Measurements from ENCODE around the gene TMEM108. TPM values are rescaled to one million over a fixed set of nuclear protein-coding genes. Genes with fewer than 3 reads are reported as not detected.

TMEM108 gene
- total and polyA plus RNA-seq, 2 of the 4 experiments (the other 2 are of a cell fraction) = 0.18 to 2.2 TPM

DNA sequence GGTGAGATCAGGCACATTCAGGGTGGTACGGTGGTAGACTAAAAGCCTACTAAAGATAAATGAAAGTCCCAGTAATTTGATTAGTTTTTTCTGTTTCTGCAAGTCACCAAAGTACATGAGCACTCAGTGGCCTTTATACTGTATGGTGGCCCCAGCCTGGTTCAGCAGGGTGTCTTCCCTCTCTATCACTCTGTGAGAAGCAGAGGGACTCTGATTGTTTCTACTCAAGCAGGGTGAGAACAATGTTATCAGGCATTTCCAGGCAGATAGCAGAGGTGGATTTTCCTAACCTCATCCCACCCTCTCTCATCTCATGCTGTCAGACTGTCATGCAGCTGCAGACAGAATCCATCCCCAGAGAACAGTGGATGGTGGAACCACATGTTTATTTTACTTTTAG, 290.2 kb downstream of the TMEM108 start:
- Histone ChIP-seq H3K9me1 (ENCODE audit: insufficient read depth, low read length) (no peaks in the 10 kb centered on the region), H3K4me2 (ENCODE audit: low read depth, low read length) (no peak overlapping the region), H3K4me3 (ENCODE audit: insufficient read depth, low read depth, low read length) (no peak overlapping the region), H3K4ac (ENCODE audit: low read depth, low read length) (no peak overlapping the region), H2AFZ (replicated peaks; ENCODE audit: low read length, poor library complexity) (no peak overlapping the region), H3K18ac (ENCODE audit: low read depth, low read length) (no peak overlapping the region), H2AK5ac (ENCODE audit: low read depth, low read length) (no peak overlapping the region), H3K9me3 (ENCODE audit: control insufficient read depth, insufficient read depth, low read length) (no peaks in the 10 kb centered on the region), H3K14ac (replicated peaks; ENCODE audit: low read depth, low read length) (no peak overlapping the region), H2BK15ac (ENCODE audit: low read depth, low read length) (no peak overlapping the region), H3K56ac (ENCODE audit: extremely low read depth, insufficient read depth, low read length) (no peak overlapping the region), H3K4me1 (ENCODE audit: control insufficient read depth, insufficient read depth, low read length) (no peaks in the 10 kb centered on the region), H3K9ac (ENCODE audit: low read depth, low read length) (no peak overlapping the region), H2BK120ac (ENCODE audit: low read depth, low read length) (no peak overlapping the region), H2BK20ac (ENCODE audit: low read depth, low read length) (no peak overlapping the region), H4K91ac (ENCODE audit: insufficient read depth, low read depth, low read length) (no peak overlapping the region), H2BK5ac (ENCODE audit: low read depth, low read length, poor library complexity, severe bottlenecking) (no peak overlapping the region), H4K8ac (ENCODE audit: low read depth in 2 of 2, low read length in 2 of 2) (no peak overlapping the region), H4K5ac (ENCODE audit: low read depth, low read length) (no peak overlapping the region), H4K20me1 (ENCODE audit: insufficient read depth, low read length) (no peaks in the 10 kb centered on the region), H3K79me1 (ENCODE audit: low read depth in 1 of 2, low read length in 2 of 2) (no peaks in the 10 kb centered on the region), H3K23ac (ENCODE audit: low read depth, low read length) (no peak overlapping the region), H3K27me3 (ENCODE audit: control insufficient read depth, insufficient read depth, low read length) (no peaks in the 10 kb centered on the region), H2AK9ac (replicated peaks; ENCODE audit: low read depth, low read length, poor library complexity) (no peak overlapping the region), H3K27ac (ENCODE audit: insufficient read depth, low read length) (no peak overlapping the region), H3K36me3 (ENCODE audit: control insufficient read depth, insufficient read depth, low read length) (no peaks in the 10 kb centered on the region)
- BruUV-seq (replicated peaks) = no TSS peak
- in situ Hi-C loops (cut with MboI; ENCODE audit: low sequenced_read_pairs) = no loop called here
- CTCF ChIA-PET = no interaction called here
- POLR2A ChIA-PET (ENCODE audit: unreplicated experiment) = no interaction called here
- intact Hi-C loops (cut with micrococcal nuclease) = no loop called here
- dilution Hi-C loops (cut with HindIII; ENCODE audit: low sequenced_read_pairs, unreplicated experiment) = no loop called here
- DNase-seq (no peak), ATAC-seq (ENCODE audit: low read depth) (no peak)
- TF ChIP-seq FOS (IDR thresholded peaks at IDR 0.05; ENCODE audit: low read depth, low read length) = no peak
- no peak for TF ChIP-seq SMC3 (IDR thresholded peaks at IDR 0.05; ENCODE audit: low read depth, low read length)
- TF ChIP-seq CHD1 (IDR thresholded peaks at IDR 0.05; ENCODE audit: low read depth, low read length) = no peak
- no peak for TF ChIP-seq MAFK (IDR thresholded peaks at IDR 0.05; ENCODE audit: low read depth, low read length)
- TF ChIP-seq, protein P1, sequence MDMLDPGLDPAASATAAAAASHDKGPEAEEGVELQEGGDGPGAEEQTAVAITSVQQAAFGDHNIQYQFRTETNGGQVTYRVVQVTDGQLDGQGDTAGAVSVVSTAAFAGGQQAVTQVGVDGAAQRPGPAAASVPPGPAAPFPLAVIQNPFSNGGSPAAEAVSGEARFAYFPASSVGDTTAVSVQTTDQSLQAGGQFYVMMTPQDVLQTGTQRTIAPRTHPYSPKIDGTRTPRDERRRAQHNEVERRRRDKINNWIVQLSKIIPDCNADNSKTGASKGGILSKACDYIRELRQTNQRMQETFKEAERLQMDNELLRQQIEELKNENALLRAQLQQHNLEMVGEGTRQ (IDR thresholded peaks at IDR 0.05; ENCODE audit: low read depth, low read length) = no peak
- no peak for TF ChIP-seq RAD21 (IDR thresholded peaks at IDR 0.05; ENCODE audit: low read length)
- TF ChIP-seq NFE2L2 (IDR thresholded peaks at IDR 0.05; ENCODE audit: low read depth, low read length) = no peak
- TF ChIP-seq, protein P2, sequence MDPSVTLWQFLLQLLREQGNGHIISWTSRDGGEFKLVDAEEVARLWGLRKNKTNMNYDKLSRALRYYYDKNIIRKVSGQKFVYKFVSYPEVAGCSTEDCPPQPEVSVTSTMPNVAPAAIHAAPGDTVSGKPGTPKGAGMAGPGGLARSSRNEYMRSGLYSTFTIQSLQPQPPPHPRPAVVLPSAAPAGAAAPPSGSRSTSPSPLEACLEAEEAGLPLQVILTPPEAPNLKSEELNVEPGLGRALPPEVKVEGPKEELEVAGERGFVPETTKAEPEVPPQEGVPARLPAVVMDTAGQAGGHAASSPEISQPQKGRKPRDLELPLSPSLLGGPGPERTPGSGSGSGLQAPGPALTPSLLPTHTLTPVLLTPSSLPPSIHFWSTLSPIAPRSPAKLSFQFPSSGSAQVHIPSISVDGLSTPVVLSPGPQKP (IDR thresholded peaks at IDR 0.05; ENCODE audit: borderline replicate concordance, low read depth, low read length) = no peak
- no peak for TF ChIP-seq POLR2A (IDR thresholded peaks at IDR 0.05; ENCODE audit: low read depth, low read length)
- TF ChIP-seq BHLHE40 (IDR thresholded peaks at IDR 0.05; ENCODE audit: low read depth, low read length) = no peak
- no peak for TF ChIP-seq CEBPB (IDR thresholded peaks at IDR 0.05; ENCODE audit: low read depth, low read length)
- TF ChIP-seq MXI1 (IDR thresholded peaks at IDR 0.05; ENCODE audit: borderline replicate concordance, low read depth, low read length) = no peak
- no peak for TF ChIP-seq MAZ (IDR thresholded peaks at IDR 0.05; ENCODE audit: borderline replicate concordance, low read depth, low read length)
- TF ChIP-seq, protein P3, sequence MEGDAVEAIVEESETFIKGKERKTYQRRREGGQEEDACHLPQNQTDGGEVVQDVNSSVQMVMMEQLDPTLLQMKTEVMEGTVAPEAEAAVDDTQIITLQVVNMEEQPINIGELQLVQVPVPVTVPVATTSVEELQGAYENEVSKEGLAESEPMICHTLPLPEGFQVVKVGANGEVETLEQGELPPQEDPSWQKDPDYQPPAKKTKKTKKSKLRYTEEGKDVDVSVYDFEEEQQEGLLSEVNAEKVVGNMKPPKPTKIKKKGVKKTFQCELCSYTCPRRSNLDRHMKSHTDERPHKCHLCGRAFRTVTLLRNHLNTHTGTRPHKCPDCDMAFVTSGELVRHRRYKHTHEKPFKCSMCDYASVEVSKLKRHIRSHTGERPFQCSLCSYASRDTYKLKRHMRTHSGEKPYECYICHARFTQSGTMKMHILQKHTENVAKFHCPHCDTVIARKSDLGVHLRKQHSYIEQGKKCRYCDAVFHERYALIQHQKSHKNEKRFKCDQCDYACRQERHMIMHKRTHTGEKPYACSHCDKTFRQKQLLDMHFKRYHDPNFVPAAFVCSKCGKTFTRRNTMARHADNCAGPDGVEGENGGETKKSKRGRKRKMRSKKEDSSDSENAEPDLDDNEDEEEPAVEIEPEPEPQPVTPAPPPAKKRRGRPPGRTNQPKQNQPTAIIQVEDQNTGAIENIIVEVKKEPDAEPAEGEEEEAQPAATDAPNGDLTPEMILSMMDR (conservative IDR thresholded peaks at IDR 0.05; ENCODE audit: low read depth, low read length) = no peak
- WGBS, 2 experiments (ENCODE audit: extremely low coverage in 2 of 2, insufficient read length in 1 of 2) = no CpG with 5 or more reads among the region's 1 CpG
